Stomach (tissue), 9 donors: Measurements from ENCODE around the gene SORCS1. TPM values are rescaled to one million over a fixed set of nuclear protein-coding genes. Genes with fewer than 3 reads are reported as not detected.

Experiments
- DNase-seq, 2 donors: peaks; one replicate each; pipeline versions ENCODE4 v3.0.0 to v3.0.0-alpha.2; 2013 to 2019
- H3K27ac ChIP-seq, 5 donors: fragments of 200-600 bp in 4 of 5; sonication (generic) in 4 of 5; one replicate each; pipeline ENCODE4 v1.5.1; 2013 to 2019; ENCODE audit warnings: mild to moderate bottlenecking in 1 of 5, moderate library complexity in 1 of 5
- H3K27me3 ChIP-seq, 3 donors: fragments of 200-600 bp; sonication (generic); one replicate each; pipeline ENCODE4 v1.5.1; 2017 to 2019; ENCODE audit warnings: mixed run types in 1 of 3
- H3K36me3 ChIP-seq, 4 donors: fragments of 200-600 bp; sonication (generic); 1 replicate in 3 of 4; 2 replicates in 1 of 4; pipeline ENCODE4 v1.5.1; 2016 to 2019
- H3K4me1 ChIP-seq, 4 donors: fragments of 200-600 bp; sonication (generic); one replicate each; pipeline ENCODE4 v1.5.1; 2016 to 2019
- H3K4me3 ChIP-seq, 4 donors: fragments of 200-600 bp; sonication (generic) in 3 of 4; one replicate each; pipeline ENCODE4 v1.5.1; 2016 to 2019; ENCODE audit warnings: mild to moderate bottlenecking in 1 of 4
- H3K9me3 ChIP-seq, 4 donors: fragments of 200-600 bp; sonication (generic); one replicate each; pipeline ENCODE4 v1.5.1; 2016 to 2019
- CTCF ChIP-seq, 7 experiments: fragments of 450-650 bp in 4 of 7; fragments of 200-600 bp in 3 of 7; sonication (generic) in 3 of 7; IDR thresholded peaks; one replicate each; pipeline ENCODE4 v1.5.1; 2016 to 2019; ENCODE audit warnings: antibody characterized with exemption in 7 of 7, control low read depth in 2 of 7, mild to moderate bottlenecking in 1 of 7
- EP300 ChIP-seq: sonication (generic); formaldehyde crosslinking; IDR thresholded peaks from one replicate; pipeline ENCODE4 v1.6.1; 2017; ENCODE audit warnings: antibody characterized with exemption
- POLR2A ChIP-seq, 4 donors: fragments of 450-650 bp; IDR thresholded peaks; one replicate each; pipeline ENCODE4 v1.6.1; 2016; ENCODE audit warnings: antibody characterized with exemption in 4 of 4, control low read depth in 2 of 4, mild to moderate bottlenecking in 1 of 4, moderate library complexity in 1 of 4
- POLR2AphosphoS5 ChIP-seq, 3 donors: sonication (generic); formaldehyde crosslinking; IDR thresholded peaks; one replicate each; pipeline ENCODE4 v1.6.1; 2016; ENCODE audit warnings: antibody characterized with exemption in 3 of 3
- WGBS, 5 donors: extraction: QIAGEN DNeasy Blood & Tissue Kit in 3 of 5; methylation state at CpG; one replicate each; pipeline versions ENCODE4 v1.1.5 to v1.1.7; 2013 to 2018; 5-methylcytosine and 5-hydroxymethylcytosine counted together
- intact Hi-C: fragments of 100-400 bp; cut with DNase I; formaldehyde crosslinking; loops from one replicate; pipeline ENCODE4 v1.15.1; 2023; ENCODE audit warnings: low total_unique reads
- polyA plus RNA-seq, 3 donors: library from polyadenylated mRNA; stranded (reverse); fragments of 200-250 nt; gene quantifications; one replicate each; pipeline ENCODE4 v1.2.3, GENCODE V29; 2013
- total RNA-seq, 5 donors: library from RNA; depleted of rRNA; stranded (reverse); fragments of >200 nt; gene quantifications; one replicate each; pipeline versions ENCODE4 v1.1.0 to v1.2.3, GENCODE V29; 2014 to 2016
- donor health status: healthy with polysubstance abuse.
- donor health status: Bipolar disorder and iron deficiency.
- donor health status: healthy.

Gene SORCS1
- total and polyA plus RNA-seq, 8 donors, result 0.25 to 10.1 (median 0.69) TPM

GRCh38 chr10:106614293-106614692 lies 550.2 kb downstream of the SORCS1 start:
- no peaks in the 10 kb centered on the region for H3K36me3 ChIP-seq

DNA sequence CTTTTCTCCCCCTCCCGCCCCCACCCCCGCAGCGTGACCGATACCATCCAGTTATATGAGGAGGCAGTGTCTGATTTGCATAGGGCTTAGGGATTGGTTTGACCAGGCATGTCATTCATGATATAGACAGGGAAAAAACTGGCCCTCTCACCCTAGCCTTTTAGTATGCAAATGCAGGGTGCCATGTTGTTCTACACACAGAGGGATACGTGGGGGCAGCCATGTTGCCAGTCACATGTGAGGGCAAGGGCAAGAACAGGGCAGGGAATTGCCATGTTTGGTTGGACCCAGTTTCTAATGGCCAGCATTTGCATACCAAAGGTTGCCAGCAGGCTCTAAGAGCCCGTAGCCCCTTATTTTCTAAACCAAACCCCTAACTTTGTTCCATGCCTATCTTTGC lies 552.1 kb downstream of the SORCS1 start:
- TF ChIP-seq POLR2A (IDR thresholded peaks at IDR 0.05), result no peak
- no peak for TF ChIP-seq POLR2AphosphoS5 (IDR thresholded peaks at IDR 0.05)
- TF ChIP-seq EP300, result no peak
- no peak for TF ChIP-seq CTCF (IDR thresholded peaks at IDR 0.05)
- 79 to 91% (median 90%) methylated on average over 3 to 6 of the region's 6 CpGs for WGBS, 5 donors
- intact Hi-C loops, result no loop called here

More at GRCh38 chr10:106614293-106614692, 550.2 kb downstream of the SORCS1 start:
- intact Hi-C loops, result no loop called here
- no peak for TF ChIP-seq EP300
- Histone ChIP-seq H3K9me3 (no peaks in the 10 kb centered on the region), H3K27ac (no peak overlapping the region), H3K27me3 (no peaks in the 10 kb centered on the region), H3K4me3 (no peak overlapping the region), H3K4me1 (no peaks in the 10 kb centered on the region)
- 56 to 73% (median 58%) methylated on average over 5 of the region's 5 CpGs for WGBS, 5 donors
- no peak for DNase-seq

DNA sequence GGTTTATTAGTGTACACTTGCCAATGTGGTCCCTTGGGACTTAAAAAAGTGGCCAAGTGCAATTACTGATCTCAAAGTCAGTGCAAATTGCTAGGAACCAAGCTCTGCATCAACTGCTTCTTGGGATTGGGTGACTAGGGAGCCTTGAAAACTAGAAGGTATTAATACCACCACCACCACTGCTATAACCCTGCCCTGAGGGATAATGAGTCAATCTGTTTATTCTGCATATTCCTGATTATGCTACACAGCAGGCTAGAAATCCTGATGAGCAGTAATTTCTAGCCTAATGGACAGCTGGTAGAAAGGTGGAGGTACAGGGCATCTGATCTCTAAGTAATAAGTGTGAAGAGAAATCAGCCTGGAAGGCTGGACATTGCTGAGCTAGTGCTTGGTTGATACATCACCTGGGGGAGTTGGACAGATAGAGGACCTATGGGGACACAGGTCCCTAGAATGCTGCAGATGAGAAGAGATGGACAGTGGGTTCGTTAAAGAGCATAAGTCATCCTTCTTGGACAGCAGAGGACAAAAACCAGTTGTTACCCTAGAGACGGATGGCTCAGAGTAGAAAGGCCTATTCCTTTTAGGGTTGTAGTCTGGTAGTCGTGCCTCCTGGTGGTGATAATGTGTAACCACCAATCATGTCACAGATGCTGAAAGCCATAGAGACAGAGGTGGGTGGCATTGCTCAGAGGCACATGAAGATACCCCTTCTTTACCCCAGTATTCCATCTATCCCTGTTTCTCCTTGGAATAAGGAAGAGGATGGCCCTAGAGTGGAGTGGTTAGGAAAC lies 554.8 kb downstream of the SORCS1 start:
- DNase-seq, result no peak
- no peak overlapping the region for H3K4me3 ChIP-seq
- H3K27ac ChIP-seq, result no peak overlapping the region
- intact Hi-C loops, result no loop called here
- TF ChIP-seq CTCF (IDR thresholded peaks at IDR 0.05) (no peak), POLR2AphosphoS5 (IDR thresholded peaks at IDR 0.05) (no peak), EP300 (no peak), POLR2A (IDR thresholded peaks at IDR 0.05) (no peak)
- WGBS, 5 donors, result 42 to 63% (median 56%) methylated on average over 3 of the region's 3 CpGs
- no peaks in the 10 kb centered on the region for H3K27me3 ChIP-seq
- no peaks in the 10 kb centered on the region for H3K4me1 ChIP-seq
- H3K36me3 ChIP-seq, result no peaks in the 10 kb centered on the region
- no peaks in the 10 kb centered on the region for H3K9me3 ChIP-seq

More for the DNA sequence above, 552.1 kb downstream of the SORCS1 start:
- Histone ChIP-seq H3K27me3 (no peaks in the 10 kb centered on the region), H3K36me3 (no peaks in the 10 kb centered on the region), H3K9me3 (no peaks in the 10 kb centered on the region), H3K27ac (no peak overlapping the region), H3K4me3 (no peak overlapping the region), H3K4me1 (no peaks in the 10 kb centered on the region)
- DNase-seq, result no peak

- Histone ChIP-seq H3K36me3 (no peaks in the 10 kb centered on the region), H3K4me3 (no peak overlapping the region), H3K27ac (no peak overlapping the region), H3K9me3 (no peaks in the 10 kb centered on the region), H3K27me3 (no peaks in the 10 kb centered on the region), H3K4me1 (no peaks in the 10 kb centered on the region)
- no peak for DNase-seq
- TF ChIP-seq POLR2A (IDR thresholded peaks at IDR 0.05) (no peak), POLR2AphosphoS5 (IDR thresholded peaks at IDR 0.05) (no peak), CTCF (IDR thresholded peaks at IDR 0.05) (no peak), EP300 (no peak)
- intact Hi-C loops, result no loop called here
- 47 to 97% (median 90%) methylated on average over 1 of the region's 1 CpG for WGBS, 5 donors
Measured at GRCh38 chr10:106608066-106608465, 556.4 kb downstream of the SORCS1 start.

DNA sequence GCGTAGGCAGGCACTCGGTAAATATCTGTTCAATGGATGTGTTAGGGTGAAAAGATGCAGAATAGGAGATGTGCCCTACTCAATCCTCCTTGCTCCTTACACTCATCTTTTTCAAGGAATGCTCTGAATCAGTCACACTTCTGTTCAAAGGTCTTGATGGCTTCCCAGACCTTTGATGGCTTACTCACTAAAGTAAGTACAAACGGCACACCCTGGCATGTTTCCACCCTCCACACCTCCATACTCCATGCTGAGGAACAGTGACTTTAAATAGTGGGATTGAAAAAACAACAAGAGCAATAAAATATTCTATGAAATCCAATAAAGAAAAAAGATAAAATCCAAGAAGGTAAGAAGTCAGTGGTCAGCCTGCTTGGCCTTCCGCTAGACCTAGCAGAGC lies 569.2 kb downstream of the SORCS1 start:
- no peak for TF ChIP-seq CTCF (IDR thresholded peaks at IDR 0.05)
- TF ChIP-seq POLR2AphosphoS5 (IDR thresholded peaks at IDR 0.05), result no peak
- TF ChIP-seq POLR2A (IDR thresholded peaks at IDR 0.05), result no peak
- no peak for TF ChIP-seq EP300
- Histone ChIP-seq H3K27ac (no peak overlapping the region), H3K4me3 (no peak overlapping the region), H3K9me3 (no peaks in the 10 kb centered on the region), H3K4me1 (no peaks in the 10 kb centered on the region), H3K36me3 (no peaks in the 10 kb centered on the region), H3K27me3 (peaks cover 0 to 4% (median 0%) of the 10 kb centered on the region in 3 donors)
- intact Hi-C loops, result no loop called here
- 78 to 90% (median 84%) methylated on average over 4 of the region's 4 CpGs for WGBS, 5 donors
- no peak for DNase-seq
